Colon (tissue), 2 donors: ENCODE results near the gene GNAI1.

Experiments
- FAIRE-seq: peaks from 2 replicates; lab custom pipeline; 2012; peaks lifted over from hg19 to GRCh38; lab: Jason Lieb, UNC
- donor health status: control.
- donor health status: control.

The GNAI1 gene

DNA sequence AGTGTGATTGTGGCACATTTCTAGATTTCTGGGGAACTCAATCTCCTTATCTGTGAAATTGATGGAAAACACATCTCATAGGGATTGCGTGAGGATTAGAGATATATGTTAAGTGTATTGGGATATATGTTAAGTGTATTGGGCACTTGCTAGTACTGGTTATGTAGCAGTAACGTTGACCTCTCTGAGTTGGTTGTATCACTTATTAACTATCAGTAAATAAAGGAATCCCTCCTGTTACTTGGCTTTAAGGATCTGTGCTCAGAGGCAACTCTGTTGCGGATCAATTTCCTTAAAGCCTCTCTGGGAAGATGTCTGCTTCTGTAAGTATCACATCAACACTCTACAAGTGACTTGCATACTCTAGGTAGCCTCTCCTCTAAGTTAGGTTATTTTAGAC is 25.2 kb downstream of the GNAI1 start:
- FAIRE-seq = no peak

DNA sequence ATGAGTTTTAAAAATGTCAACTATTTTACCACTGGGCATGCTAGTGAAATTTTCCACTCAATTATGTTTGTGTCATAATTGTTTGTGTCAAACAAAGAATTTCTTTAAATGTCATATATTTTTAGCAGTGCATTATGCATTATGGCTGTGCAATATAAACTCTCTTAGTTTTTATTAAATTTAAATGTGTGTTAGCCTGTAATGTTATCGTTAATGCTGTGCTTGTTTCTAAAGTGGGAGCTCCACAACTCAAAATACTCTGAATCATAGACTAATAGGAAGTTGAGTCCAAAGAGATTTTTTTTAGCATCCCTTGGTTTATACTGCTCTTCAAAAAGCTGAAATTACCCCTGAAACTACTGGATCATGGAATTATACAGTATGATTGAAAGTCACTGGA is 26.8 kb downstream of the GNAI1 start:
- FAIRE-seq = no peak

DNA sequence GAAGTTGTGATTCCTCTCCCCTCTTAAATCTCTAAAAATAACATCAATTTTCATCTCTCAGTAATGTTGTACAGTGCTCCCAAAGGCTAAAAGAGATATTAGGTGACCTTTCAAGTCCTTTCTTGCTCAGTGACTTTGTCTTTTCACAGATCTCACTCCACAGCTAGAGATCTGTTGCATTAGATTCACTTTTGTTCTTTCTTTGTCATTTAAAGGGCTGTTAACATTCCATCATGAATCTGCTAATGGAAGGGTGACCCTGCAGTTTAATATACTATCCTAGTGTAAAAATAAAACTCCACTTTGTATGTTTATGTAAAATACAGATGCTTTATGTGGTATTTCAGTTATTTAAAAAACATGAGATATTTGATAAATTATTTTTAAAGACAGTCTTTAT is 30.5 kb downstream of the GNAI1 start:
- no peak for FAIRE-seq

DNA sequence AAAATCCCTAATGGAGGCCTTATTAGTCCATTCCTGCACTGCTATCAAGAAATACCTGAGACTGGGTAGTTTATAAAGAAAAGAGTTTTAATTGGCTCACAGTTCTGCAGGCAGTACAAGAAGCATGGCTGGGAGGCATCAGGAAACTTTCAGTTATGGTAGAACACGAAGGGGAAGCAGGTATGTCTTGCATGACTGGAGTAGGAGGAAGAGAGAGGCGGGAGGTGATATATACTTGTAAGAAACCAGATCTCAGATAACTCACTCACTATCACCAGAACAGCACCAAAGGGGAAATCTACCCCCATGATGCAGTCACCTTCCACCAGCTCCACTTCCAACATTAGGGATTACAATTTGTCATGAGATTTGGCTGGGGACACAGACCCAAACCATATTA is 35.8 kb downstream of the GNAI1 start:
- FAIRE-seq = no peak

DNA sequence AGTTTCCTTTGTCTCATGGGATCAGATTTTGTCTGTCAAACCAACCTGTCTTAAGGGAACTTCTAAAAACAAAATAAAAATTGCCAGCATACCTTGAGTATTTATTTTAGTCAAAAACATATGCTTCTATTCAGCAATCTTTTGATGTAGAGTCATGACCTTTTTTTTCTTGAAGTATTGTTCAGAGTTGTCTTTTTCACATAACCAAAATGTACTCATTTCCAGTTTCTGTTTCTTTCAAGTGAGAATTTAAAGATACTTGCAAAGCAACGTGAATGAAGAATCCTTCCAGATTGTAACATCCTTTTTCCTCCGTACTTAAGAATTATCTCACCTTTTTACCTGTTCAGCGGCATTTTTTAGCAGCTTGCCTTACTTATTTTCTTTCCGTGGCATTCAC is 37.8 kb downstream of the GNAI1 start:
- FAIRE-seq = no peak

DNA sequence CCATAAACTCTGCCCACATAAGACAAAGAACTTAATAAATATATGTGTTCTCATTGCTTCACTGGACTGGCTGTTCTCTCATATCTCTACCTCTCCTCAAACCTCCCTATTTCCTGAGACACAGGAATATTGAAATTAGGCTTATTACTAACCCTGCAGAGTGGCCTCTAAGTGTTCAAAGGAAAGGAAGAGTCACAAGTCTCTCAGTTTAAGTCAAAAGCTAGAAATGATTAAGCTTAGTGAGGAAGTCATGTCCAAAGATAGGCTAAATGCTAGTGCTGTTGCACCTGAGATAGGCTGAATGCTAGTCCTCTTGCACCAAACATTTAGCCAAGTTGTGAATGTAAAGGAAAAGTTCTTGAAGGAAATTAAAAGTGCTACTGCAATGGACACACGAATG is 41.1 kb downstream of the GNAI1 start:
- FAIRE-seq = no peak

DNA sequence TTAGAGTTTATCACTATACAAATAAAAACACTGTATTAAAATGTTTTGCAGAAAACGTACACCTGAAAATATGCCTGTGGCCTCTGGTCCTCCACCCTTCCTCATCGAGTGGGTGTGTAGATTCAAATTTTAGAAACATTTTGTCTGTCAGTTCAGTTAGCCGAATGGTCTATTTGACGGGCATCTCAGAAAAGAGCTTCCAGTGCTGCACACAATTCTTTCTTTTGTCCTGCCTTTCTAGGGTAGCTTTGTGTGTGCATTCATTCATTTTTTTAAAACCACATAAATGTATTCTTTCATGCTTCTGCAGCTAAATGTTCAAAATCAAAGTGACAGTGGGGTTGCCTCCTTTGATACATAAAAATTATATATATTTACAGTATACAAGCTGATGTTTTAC is 46.8 kb downstream of the GNAI1 start:
- FAIRE-seq = no peak

DNA sequence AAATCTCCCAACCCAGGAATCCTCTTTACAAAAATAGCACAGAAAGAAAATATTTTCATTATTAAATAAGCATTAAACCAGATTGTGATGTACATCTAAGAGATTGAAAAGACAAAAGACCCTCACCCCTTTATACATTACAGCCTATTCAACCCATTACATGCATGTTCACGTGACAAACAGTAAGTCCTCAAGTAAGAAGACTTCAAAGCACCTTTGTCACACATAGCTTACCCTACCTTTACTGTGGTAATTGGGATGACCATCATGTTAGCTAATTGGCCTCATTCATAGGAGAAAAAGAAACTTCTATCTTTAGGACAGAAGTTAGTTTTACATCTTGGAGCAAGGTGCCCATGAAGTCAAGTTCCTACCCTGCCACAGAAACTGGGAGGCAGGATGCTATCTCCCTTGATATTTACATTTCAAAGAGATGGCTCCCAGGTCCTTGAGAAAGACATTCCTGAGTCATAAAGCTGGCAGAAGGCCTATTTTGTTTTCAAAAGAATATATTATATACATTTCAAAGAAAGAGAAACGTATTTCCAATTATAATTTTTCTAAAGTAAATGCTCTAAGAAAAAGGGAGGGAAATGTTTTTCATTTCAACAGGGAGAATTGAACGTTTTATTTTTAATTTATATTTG is 48.1 kb downstream of the GNAI1 start:
- no peak for FAIRE-seq

DNA sequence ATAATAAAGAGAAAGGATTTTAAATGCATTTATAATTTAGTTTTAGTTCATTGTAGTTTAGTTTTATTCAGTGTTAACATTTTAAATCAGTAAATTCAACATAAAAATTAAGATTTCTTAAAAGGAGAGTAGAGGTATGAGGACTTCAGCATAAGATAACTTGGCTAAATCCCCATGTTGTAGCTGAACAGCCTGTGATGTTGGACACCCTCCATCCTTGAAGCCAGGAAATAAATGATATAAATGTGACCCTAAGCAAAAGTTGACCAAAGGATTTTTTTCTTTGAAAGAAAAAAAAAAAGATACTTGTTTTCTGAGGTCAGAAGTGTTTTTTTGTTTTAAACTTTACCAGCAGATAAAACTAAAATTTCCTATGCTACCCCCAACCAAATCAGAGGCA is 48.7 kb downstream of the GNAI1 start:
- no peak for FAIRE-seq

DNA sequence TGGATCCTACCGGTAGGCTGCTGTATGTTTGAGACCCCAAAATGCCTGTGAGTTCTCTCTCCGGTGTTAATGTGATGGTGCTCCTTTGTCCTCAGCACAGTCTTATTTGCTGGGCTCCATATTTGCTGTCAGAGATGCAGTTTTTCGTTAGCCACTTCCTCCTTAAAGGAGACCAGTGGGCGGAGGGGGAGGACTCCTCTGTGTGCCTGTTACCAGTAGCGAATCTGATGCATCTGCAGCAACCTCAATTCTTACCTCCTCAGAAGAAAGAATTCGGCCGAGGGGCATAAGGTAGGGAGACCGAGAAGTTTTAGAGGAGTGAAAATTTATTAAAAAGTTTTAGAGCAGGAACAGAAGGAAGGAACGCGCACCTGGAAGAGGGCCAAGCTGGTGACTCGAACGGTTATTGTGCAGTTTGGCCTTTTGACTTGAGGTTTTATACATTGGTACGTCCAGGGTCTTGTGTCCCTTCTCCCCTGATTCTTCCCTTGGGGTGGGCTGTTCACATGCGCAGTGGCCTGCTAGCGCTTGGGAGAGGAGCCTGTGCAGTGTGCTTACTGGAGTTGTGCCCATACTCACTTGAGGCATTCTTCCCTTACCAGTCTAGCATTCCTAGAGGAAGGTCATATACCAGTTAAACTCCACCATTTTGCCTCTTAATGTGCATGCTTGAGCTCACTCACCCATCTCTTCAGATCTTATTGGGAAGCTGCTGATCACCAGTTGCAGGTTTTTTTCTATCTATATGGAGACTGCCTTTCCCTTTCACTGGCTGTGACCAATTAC is 49.5 kb downstream of the GNAI1 start:
- FAIRE-seq = no peak

DNA sequence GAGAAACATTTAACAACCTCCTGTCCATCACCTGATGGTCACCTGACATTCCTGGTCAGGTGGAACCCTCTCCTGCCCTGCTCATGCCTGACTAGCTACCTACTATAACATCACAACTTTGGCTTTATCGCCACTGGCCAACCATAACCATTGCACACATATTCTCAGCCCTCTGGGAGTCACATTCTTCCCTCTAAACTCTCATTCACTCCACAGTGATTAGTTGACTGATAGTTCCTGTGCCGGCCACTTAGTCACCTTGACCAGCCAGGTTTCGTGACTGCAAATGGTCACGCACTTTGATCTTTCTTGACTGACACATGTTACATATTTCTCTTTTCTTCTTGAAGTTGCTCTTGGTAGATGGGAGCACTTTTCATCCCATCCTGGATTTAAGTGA is 50.1 kb downstream of the GNAI1 start:
- FAIRE-seq = no peak

DNA sequence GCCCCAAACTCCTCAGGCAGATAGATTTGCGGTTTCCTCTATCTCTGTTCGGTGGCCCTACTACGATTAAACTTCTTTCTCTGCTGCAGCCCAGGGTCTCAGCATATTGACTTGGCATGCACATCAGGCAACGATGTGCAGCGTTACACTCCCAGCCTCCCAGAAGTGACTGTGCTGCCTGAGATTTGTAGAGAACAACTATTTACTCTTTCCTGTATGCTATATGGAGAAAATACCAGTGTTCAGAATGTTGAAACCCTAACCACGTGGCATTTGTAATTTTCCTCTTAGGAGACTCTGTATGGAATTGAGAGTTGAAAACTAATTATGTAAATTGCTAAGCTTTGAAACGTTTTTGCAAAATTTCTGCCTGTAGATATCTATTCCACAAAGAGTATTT is 50.9 kb downstream of the GNAI1 start:
- no peak for FAIRE-seq

DNA sequence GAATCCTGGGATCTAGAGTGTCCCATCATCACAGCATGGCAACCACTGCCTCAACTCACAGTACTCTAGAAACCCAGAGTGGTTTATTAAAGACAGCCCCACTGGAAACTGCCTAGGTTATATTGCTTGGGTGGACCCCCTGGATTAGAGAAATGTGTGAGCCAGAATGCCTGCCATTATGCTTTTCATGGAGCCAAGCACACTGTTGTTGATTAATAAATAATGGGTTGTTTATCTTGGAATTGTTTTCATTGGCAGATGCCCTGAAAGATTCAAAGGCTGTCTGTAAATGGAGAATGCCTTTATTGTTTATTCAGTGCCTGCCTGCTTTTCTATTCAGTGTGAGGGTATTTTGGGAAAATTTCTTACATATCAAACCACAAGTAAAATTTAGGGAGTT is 52.1 kb downstream of the GNAI1 start:
- FAIRE-seq = no peak

DNA sequence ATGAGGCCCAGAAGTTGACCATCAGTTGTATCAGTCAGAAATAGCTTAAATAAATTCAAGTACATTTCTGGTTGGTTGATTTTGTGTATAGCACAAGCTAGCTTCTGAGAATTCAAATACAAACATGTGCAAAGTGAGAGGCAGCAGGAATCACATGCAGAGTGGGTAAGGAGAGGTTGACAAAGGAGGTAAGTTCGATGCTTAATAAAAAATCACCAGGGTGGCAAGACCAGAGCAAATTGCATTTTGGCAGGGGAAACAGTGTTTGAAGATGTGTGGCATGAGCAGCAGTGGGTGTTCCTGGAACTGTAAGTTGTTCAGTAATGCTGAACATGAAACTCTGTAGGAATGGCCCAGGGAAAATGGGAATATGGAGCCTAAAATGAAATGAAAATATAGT is 52.6 kb downstream of the GNAI1 start:
- FAIRE-seq = no peak

DNA sequence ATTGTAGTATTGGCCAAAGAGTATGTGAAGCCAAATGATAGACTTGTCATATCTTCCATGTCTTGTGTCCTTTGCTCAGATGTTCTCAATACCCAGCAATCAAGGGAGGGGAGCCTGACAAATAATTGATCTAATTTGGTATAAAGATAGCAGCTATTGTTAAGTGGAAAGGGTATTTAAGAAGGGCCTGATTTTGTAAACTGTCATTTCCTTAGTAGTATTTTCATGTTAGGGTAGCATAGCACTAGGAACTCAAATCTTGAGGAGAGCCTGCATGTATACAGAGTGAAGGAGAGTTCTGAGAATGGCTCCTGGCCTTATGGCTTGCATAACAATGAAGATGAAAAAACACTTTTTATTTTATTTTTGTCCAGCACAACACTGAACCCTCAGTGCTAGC is 53.1 kb downstream of the GNAI1 start:
- no peak for FAIRE-seq

DNA sequence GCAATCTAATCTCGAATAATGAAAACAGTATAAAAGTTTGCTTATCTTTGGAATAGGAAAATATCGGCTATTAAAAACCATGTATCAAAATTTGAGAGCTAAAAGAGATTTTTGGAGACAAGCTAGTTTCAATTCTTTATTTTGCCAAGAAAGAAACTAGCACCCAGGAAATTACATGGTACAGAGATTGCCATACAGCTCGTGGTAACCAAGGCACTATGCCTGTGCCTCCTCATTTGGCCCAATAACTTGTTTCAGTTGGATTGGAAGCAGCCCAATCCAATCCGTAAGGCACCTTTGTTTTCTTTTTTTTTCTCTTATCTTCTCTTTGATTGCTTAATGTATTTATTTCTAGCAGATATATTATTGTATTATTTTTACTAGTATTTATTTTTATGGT is 55.0 kb downstream of the GNAI1 start:
- no peak for FAIRE-seq

DNA sequence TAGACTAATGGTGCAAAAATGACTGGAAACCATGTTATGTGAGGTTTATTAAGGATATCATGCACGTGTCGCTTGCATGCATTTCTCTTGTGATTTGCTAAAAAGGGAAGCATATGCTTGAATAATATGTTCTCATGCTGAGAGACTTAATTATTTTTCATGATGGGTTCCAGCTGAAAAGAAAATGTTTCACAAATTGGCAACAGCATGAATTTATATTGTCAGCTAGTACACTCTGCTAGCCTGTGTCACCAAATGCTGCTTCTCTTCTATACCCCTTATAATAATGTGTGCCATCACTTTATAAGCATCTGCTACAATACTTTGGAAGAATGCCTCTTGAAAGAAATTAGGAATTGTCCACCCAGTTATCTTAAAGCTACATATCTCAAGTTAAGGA is 63.0 kb downstream of the GNAI1 start:
- FAIRE-seq = no peak

DNA sequence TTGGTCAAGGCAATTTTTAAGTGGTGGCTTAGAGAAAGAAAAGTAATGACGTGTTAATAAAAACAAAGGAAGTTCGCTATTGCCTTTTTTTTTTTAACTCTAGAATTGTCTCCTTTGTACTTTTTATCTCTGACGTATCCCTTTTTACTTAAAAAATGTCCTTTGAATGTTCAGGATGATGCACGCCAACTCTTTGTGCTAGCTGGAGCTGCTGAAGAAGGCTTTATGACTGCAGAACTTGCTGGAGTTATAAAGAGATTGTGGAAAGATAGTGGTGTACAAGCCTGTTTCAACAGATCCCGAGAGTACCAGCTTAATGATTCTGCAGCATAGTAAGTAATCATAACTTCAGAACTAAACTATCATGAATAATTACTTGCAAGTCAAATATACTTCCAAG is 64.4 kb downstream of the GNAI1 start:
- FAIRE-seq = no peak

DNA sequence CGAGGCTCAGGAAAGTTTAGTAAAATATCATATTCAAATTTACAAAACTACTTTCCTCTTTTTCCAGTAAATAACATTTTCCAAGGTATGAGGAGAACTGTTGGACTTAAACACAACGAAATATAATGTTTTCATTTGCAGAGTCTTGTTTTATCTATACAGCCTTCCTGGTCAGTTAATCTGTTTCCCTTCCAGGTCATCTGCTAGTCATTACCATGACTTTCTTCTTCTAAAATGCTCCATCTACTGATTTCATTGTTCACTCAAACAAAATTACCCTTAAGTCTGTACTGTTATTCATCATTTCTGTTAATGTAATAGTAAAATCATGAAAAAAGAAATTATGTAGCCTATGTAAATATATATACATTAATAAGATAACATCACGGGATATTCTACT is 69.8 kb downstream of the GNAI1 start:
- no peak for FAIRE-seq

DNA sequence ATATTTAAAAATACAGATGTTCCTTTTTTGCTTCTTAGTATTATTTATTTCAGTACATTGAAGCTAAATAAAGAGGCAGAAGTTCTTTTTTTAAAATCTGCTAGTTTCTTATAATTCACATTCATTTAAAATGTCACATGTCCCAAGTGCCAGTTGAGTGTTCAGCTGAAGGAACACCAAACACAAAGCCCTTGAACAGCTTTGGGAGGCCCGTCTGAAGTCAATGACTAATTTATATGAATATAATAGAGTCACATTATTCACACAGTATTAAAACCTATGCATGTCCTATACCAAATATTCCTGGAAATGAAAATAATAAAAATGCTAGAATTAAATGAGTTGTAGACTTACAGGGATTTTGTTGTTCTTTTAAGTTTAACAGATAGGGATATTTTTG is 70.3 kb downstream of the GNAI1 start:
- no peak for FAIRE-seq

DNA sequence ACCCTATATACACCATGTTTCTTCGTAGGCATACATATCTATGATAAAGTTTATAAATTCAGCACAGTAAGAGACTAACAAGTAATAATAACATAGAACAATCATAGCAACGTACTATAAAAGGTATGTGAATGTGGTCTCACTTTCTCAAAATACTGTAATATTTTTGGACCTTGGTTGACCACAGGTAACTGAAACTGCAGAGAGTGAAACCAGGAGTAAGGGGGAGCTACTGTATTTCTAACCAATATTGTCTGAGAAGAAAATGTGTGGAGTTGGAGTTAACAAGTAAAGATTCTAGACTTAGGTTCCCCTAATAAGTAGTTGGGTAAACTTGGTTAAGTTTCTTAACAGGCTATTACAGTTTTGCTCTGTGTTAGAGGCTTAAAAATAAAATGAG is 72.1 kb downstream of the GNAI1 start:
- FAIRE-seq = no peak

DNA sequence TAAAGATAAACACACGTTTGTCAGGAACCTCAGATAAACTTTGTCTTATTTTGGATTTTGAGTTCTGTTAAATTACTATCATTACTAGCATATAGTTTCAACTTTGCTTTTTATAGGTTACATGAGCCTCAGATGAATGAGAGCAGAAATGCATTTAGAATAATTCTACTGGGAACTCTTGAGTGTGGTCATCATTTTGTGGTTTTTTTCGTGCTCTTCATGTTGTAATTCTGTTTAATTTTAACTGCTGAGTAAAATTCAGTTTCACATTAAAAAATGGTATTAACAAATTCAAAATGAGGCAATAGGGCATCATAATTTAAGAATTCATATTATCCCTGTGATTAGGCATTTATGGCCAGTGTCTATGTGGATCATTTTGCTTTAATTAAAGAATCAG is 72.9 kb downstream of the GNAI1 start:
- FAIRE-seq = no peak

DNA sequence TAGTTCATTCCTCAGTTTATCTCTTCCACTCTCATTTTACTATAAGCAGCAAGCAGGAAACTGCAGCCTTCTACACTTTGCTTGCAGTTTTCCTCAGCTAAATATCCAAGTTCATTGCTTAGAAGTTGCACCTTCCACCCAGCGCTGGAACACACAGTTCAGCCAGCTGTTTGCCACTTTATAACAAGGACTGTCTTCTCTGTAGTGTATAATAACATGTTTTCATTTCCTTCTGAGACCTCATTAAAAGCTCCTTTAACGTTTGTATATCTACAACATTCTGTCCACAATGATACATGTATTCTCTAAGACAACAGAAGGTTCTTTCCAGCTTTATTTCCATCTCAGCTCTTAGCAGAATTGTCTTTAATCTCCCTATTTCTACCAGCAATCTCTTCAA is 74.1 kb downstream of the GNAI1 start:
- FAIRE-seq = no peak

DNA sequence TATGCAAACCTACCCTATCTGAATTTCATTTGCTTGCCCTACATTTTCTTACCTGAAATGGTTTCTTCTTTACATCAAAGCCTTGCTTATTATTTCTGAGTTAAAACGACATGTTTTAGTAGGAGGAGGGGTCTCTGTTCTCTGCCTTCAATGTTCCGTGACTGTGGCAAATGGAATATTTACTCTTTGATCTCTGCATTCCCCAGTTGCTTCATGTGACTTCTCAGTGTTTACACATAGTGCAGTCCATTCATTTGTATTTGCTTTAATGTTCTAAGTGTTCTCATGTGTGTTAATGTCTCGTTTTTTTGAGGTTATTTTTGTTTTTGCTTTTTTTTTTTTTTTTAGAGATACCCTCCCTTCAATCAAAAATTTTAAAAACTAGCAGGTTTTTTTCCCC is 75.8 kb downstream of the GNAI1 start:
- no peak for FAIRE-seq
